Stimulated activated CD4-positive, alpha-beta T cell treated with anti-CD3 and anti-CD28 coated beads, TNF-alpha, amount 100 ng/mL, for 4 hours (primary cell): ENCODE measurements around the gene PHC3.
"Not testable (repeated sequence)": the region's sequence is repeated elsewhere in the genome, so short reads cannot be mapped to it uniquely, and the experiment has no call there.

Experiments
- DNase-seq, 3 experiments: peaks; one replicate each; pipeline ENCODE4 v3.0.0-alpha.2; 2020; ENCODE audit warnings: low read depth in 3 of 3

The PHC3 gene

GRCh38 chr3:170180908-170181885, at the start of gene PHC3:
Gene PHC3 (minus strand): TSS chr3:170181733. CDS start chr3:170181715, 18 bp downstream.
- DNase-seq, result peak; percentile 88 to 89 (median 88)

GRCh38 chr3:170228093-170228766, 46.7 kb upstream of the PHC3 start:
- DNase-seq, result no peak

GRCh38 chr3:170226426-170226960, 45.0 kb upstream of the PHC3 start:
- no peak for DNase-seq

GRCh38 chr3:170225166-170225565, 43.6 kb upstream of the PHC3 start:
- no peak for DNase-seq

- peak in 2 of 3 experiments; percentile 22 to 39 for DNase-seq
These were observed 41.4 kb upstream of the PHC3 start for GRCh38 chr3:170222647-170223541.

GRCh38 chr3:170221924-170222646, 40.6 kb upstream of the PHC3 start, which contains the start of gene PRKCI:
Gene PRKCI (plus strand): TSS chr3:170222424. CDS start chr3:170222670, 246 bp downstream.
- DNase-seq, result peak; percentile 69 to 75 (median 72)

GRCh38 chr3:170220871-170221270, 39.3 kb upstream of the PHC3 start:
- no peak for DNase-seq

GRCh38 chr3:170219850-170220249, 38.3 kb upstream of the PHC3 start:
- DNase-seq, result no peak

GRCh38 chr3:170211668-170212067, 30.1 kb upstream of the PHC3 start:
- DNase-seq, result no peak

GRCh38 chr3:170207717-170208116, 26.2 kb upstream of the PHC3 start:
- no peak for DNase-seq

GRCh38 chr3:170206164-170206762, 24.7 kb upstream of the PHC3 start:
- DNase-seq, result not testable (repeated sequence)

- no peak for DNase-seq
These were observed 23.8 kb upstream of the PHC3 start for GRCh38 chr3:170205302-170205701.

GRCh38 chr3:170204509-170204908, 23.0 kb upstream of the PHC3 start:
- no peak for DNase-seq

GRCh38 chr3:170204023-170204472, 22.5 kb upstream of the PHC3 start:
- no peak for DNase-seq

GRCh38 chr3:170203457-170203856, 21.9 kb upstream of the PHC3 start:
- no peak for DNase-seq

- DNase-seq, result no peak
These were observed 20.0 kb upstream of the PHC3 start for GRCh38 chr3:170201527-170201926.

GRCh38 chr3:170200987-170201386, 19.5 kb upstream of the PHC3 start:
- no peak for DNase-seq

- DNase-seq, result no peak
These were observed 15.3 kb upstream of the PHC3 start for GRCh38 chr3:170196833-170197232.

GRCh38 chr3:170195759-170196158, 14.2 kb upstream of the PHC3 start:
- not testable (repeated sequence) for DNase-seq
